Heart left ventricle (tissue), 16 donors: ENCODE measurements around the gene LAMC1. TPM values are rescaled to one million over a fixed set of nuclear protein-coding genes. Genes with fewer than 3 reads are reported as not detected.

Source experiments
- ATAC-seq, 4 donors: fragments of 200-7000 bp; cut with Tn5 transposase; one replicate each; pipeline ENCODE4 v1.9.1; 2020 to 2022; ENCODE audit warnings: moderate library complexity in 4 of 4, mild to moderate bottlenecking in 3 of 4, moderate number of reproducible peaks in 1 of 4
- DNase-seq, 5 donors: peaks; one replicate each; pipeline ENCODE4 v3.0.0-alpha.2; 2020
- H3K27ac ChIP-seq, 12 donors: fragments of 200-600 bp; sonication (generic) in 4 of 12; one replicate each; pipeline versions ENCODE4 v1.5.0 to v1.8.0; 2016 to 2022; ENCODE audit warnings: mild to moderate bottlenecking in 2 of 12
- H3K27me3 ChIP-seq, 9 donors: fragments of 200-600 bp; sonication (generic) in 2 of 9; one replicate each; pipeline versions ENCODE4 v1.5.1 to v1.8.0; 2016 to 2022; ENCODE audit warnings: mild to moderate bottlenecking in 3 of 9
- H3K36me3 ChIP-seq, 9 donors: fragments of 200-600 bp; sonication (generic) in 2 of 9; one replicate each; pipeline versions ENCODE4 v1.5.0 to v1.8.0; 2018 to 2022; ENCODE audit warnings: mild to moderate bottlenecking in 2 of 9
- H3K4me1 ChIP-seq, 12 donors: fragments of 200-600 bp; sonication (generic) in 4 of 12; one replicate each; pipeline versions ENCODE4 v1.5.0 to v1.8.0; 2016 to 2022; ENCODE audit warnings: mild to moderate bottlenecking in 3 of 12
- H3K4me3 ChIP-seq, 12 donors: fragments of 200-600 bp; sonication (generic) in 4 of 12; one replicate each; pipeline versions ENCODE4 v1.5.0 to v1.8.0; 2017 to 2022; ENCODE audit warnings: mild to moderate bottlenecking in 9 of 12, moderate library complexity in 4 of 12
- H3K9me3 ChIP-seq, 12 donors: fragments of 200-600 bp; sonication (generic) in 4 of 12; one replicate each; pipeline versions ENCODE4 v1.5.0 to v1.8.0; 2016 to 2022; ENCODE audit warnings: mild to moderate bottlenecking in 1 of 12
- CTCF ChIP-seq, 12 donors: fragments of 200-600 bp; sonication (generic) in 4 of 12; IDR thresholded peaks; one replicate each; pipeline versions ENCODE4 v1.5.0 to v1.8.0; 2018 to 2022; ENCODE audit warnings: antibody characterized with exemption in 12 of 12, mild to moderate bottlenecking in 5 of 12
- POLR2A ChIP-seq, 2 donors: fragments of 450-650 bp; IDR thresholded peaks; one replicate each; pipeline ENCODE4 v1.6.1; 2017; ENCODE audit warnings: antibody characterized with exemption in 2 of 2, mild to moderate bottlenecking in 2 of 2, moderate library complexity in 2 of 2
- WGBS, 4 donors: extraction: QIAGEN DNeasy Blood & Tissue Kit in 2 of 4; methylation state at CpG; one replicate each; pipeline versions ENCODE4 v1.1.5 to v1.1.7; 2013 to 2018; 5-methylcytosine and 5-hydroxymethylcytosine counted together
- intact Hi-C, 10 donors: fragments of 100-400 bp; cut with DNase I; formaldehyde crosslinking; loops; one replicate each; pipeline versions ENCODE4 v1.11.1 to v1.14.2; 2022
- polyA plus RNA-seq, 2 donors: library from polyadenylated mRNA; stranded (reverse); fragments of 200-250 nt; gene quantifications; one replicate each; pipeline ENCODE4 v1.2.3, GENCODE V29; 2013
- total RNA-seq, 9 donors: library from RNA; depleted of rRNA in 2 of 9; stranded (reverse); fragments of >200 nt in 2 of 9; fragmentation: NEBNext Ultra II Directional in 3 of 9; extraction: Animal tissue kit (Norgen Biotek cat#: 25700) in 3 of 9; gene quantifications; one replicate each; pipeline versions ENCODE4 v1.1.0 to v1.2.4, GENCODE V29; 2016 to 2023
- donor health status: ischemic (EF 13 %, LVEDD 7.1; RV severe dilation, severe dysfunction).
- donor health status: healthy with polysubstance abuse.
- donor health status: DM: no; HTN: yes; CAD: no.
- donor health status: DM: no; HTN: no; CAD: no.
- donor health status: ischemic (EF 25% LVEDD 6.9; RV normal size, moderate dysfunction).
- donor health status: ischemic (EF 25% LVEDD 5.7; RV mildly dilated, moderate dysfunction).
- donor health status: healthy.
- donor health status: DM: yes; HTN: yes; CAD: no.
- donor health status: ischemic (EF 35%, LVEDD 5.7; RV mildly dilated, moderate dysfunction).
- donor health status: nonischemic (EF 11% LVEDD 7.7; RV severe dilation, severe dysfunction).
- donor health status: DM: yes; HTN: yes; CAD: no.
- donor health status: PGD.
- donor health status: ischemic (EF 29% LVEDD 5.4; RV normal size, mild dysfunction).
- donor health status: nonischemic (EF 23%, LVEDD 6.1; RV moderate dilation, normal function).

LAMC1 gene
- total and polyA plus RNA-seq, 11 donors: 22.9 to 226 (median 119) TPM

GRCh38 chr1:183089025-183089639, 65.9 kb downstream of the LAMC1 start:
- H3K4me3 ChIP-seq: no peak overlapping the region
- TF ChIP-seq POLR2A (IDR thresholded peaks at IDR 0.05) (no peak), CTCF (IDR thresholded peaks at IDR 0.05) (no peak)
- no peaks in the 10 kb centered on the region for H3K36me3 ChIP-seq
- H3K27ac ChIP-seq: peak overlapping the region in 1 of 12 donors; percentile 53
- ATAC-seq (no peak), DNase-seq (no peak)
- H3K27me3 ChIP-seq: no peaks in the 10 kb centered on the region
- intact Hi-C loops: no loop called here
- H3K9me3 ChIP-seq: no peaks in the 10 kb centered on the region
- peaks cover 0 to 84% (median 48%) of the 10 kb centered on the region in 12 donors for H3K4me1 ChIP-seq
- WGBS, 4 donors: 83 to 91% (median 89%) methylated on average over 3 of the region's 3 CpGs

- 27 to 40% (median 28%) methylated on average over 5 of the region's 5 CpGs for WGBS, 4 donors
- peak in 4 of 5 donors; percentile 58 to 76 (median 67) for DNase-seq
- no peak for TF ChIP-seq POLR2A (IDR thresholded peaks at IDR 0.05)
- TF ChIP-seq CTCF (IDR thresholded peaks at IDR 0.05): no peak
- Histone ChIP-seq H3K27ac (peak overlapping the region in 9 of 12 donors; percentile 14 to 65 (median 41)), H3K9me3 (no peaks in the 10 kb centered on the region), H3K27me3 (no peaks in the 10 kb centered on the region), H3K36me3 (no peaks in the 10 kb centered on the region), H3K4me1 (peaks cover 0 to 85% (median 47%) of the 10 kb centered on the region in 12 donors), H3K4me3 (no peak overlapping the region)
- intact Hi-C loops: no loop called here
- peak; percentile 84 to 91 (median 90) for ATAC-seq
Measured at GRCh38 chr1:183090391-183091006, 67.3 kb downstream of the LAMC1 start.

- intact Hi-C loops: no loop called here
- H3K27ac ChIP-seq: peak overlapping the region in 8 of 12 donors; percentile 1 to 65 (median 42)
- WGBS, 4 donors: 67 to 75% (median 71%) methylated on average over 2 of the region's 2 CpGs
- DNase-seq (no peak), ATAC-seq (no peak)
- H3K27me3 ChIP-seq: no peaks in the 10 kb centered on the region
- no peaks in the 10 kb centered on the region for H3K36me3 ChIP-seq
- no peak for TF ChIP-seq CTCF (IDR thresholded peaks at IDR 0.05)
- no peak for TF ChIP-seq POLR2A (IDR thresholded peaks at IDR 0.05)
- no peaks in the 10 kb centered on the region for H3K9me3 ChIP-seq
- H3K4me3 ChIP-seq: no peak overlapping the region
- peaks cover 0 to 88% (median 52%) of the 10 kb centered on the region in 12 donors for H3K4me1 ChIP-seq
Measured at GRCh38 chr1:183091181-183091580, 68.0 kb downstream of the LAMC1 start.

- peak overlapping the region in 3 of 12 donors; percentile 7 to 53 (median 43) for H3K27ac ChIP-seq
- H3K4me1 ChIP-seq: peaks cover 0 to 91% (median 58%) of the 10 kb centered on the region in 12 donors
- intact Hi-C loops: no loop called here
- DNase-seq: no peak
- H3K36me3 ChIP-seq: no peaks in the 10 kb centered on the region
- 87 to 96% (median 89%) methylated on average over 2 of the region's 2 CpGs for WGBS, 4 donors
- no peak overlapping the region for H3K4me3 ChIP-seq
- no peaks in the 10 kb centered on the region for H3K27me3 ChIP-seq
- TF ChIP-seq CTCF (IDR thresholded peaks at IDR 0.05) (no peak), POLR2A (IDR thresholded peaks at IDR 0.05) (no peak)
- no peak for ATAC-seq
- H3K9me3 ChIP-seq: no peaks in the 10 kb centered on the region
Measured at GRCh38 chr1:183092350-183092749, 69.1 kb downstream of the LAMC1 start.
